ACC112 (cell line): ENCODE results near the gene RBL2.
"Not testable (repeated sequence)": the region's sequence is repeated elsewhere in the genome, so short reads cannot be mapped to it uniquely, and the experiment has no call there.

Experiments used
- H2AFZ ChIP-seq: fragments of 200-600 bp; sonication (generic); one replicate; pipeline ENCODE4 v1.6.0; 2017; ENCODE audit warnings: antibody characterized with exemption, low read length; ENCODE audit not compliant: unreplicated experiment
- H3K27ac ChIP-seq: fragments of 200-600 bp; sonication (generic); 2 replicates; pipeline ENCODE4 v1.5.1; 2014; ENCODE audit warnings: low read depth, mild to moderate bottlenecking, antibody characterized with exemption, low read length, moderate library complexity
- H3K27me3 ChIP-seq: fragments of 200-600 bp; sonication (generic); 2 replicates; pipeline ENCODE4 v1.6.1; 2014; ENCODE audit warnings: mild to moderate bottlenecking, antibody characterized with exemption, low read length, moderate library complexity, mixed read lengths; ENCODE audit not compliant: insufficient read depth
- H3K36me3 ChIP-seq: fragments of 200-600 bp; sonication (generic); 2 replicates; pipeline ENCODE4 v1.6.1; 2016; ENCODE audit warnings: mild to moderate bottlenecking, antibody characterized with exemption, low read length, moderate library complexity, mixed read lengths; ENCODE audit not compliant: insufficient read depth
- H3K4me1 ChIP-seq: fragments of 200-600 bp; sonication (generic); one replicate; pipeline ENCODE4 v1.6.1; 2016; ENCODE audit warnings: low read length, mixed read lengths; ENCODE audit not compliant: insufficient read depth, unreplicated experiment, control insufficient read depth
- H3K4me3 ChIP-seq: fragments of 200-600 bp; sonication (generic); 2 replicates; pipeline ENCODE4 v1.5.1; 2014; ENCODE audit warnings: mild to moderate bottlenecking, low read depth, low read length
- H3K79me2 ChIP-seq: fragments of 200-600 bp; sonication (generic); one replicate; pipeline ENCODE4 v1.6.0; 2016; ENCODE audit warnings: low read length; ENCODE audit not compliant: control insufficient read depth, unreplicated experiment, insufficient read depth

Gene RBL2

GRCh38 chr16:53423968-53424367 is 10.3 kb upstream of the RBL2 start:
- not testable (repeated sequence) for H3K36me3 ChIP-seq, H2AFZ ChIP-seq, H3K27me3 ChIP-seq, H3K27ac ChIP-seq, H3K79me2 ChIP-seq, H3K4me1 ChIP-seq, H3K4me3 ChIP-seq

DNA sequence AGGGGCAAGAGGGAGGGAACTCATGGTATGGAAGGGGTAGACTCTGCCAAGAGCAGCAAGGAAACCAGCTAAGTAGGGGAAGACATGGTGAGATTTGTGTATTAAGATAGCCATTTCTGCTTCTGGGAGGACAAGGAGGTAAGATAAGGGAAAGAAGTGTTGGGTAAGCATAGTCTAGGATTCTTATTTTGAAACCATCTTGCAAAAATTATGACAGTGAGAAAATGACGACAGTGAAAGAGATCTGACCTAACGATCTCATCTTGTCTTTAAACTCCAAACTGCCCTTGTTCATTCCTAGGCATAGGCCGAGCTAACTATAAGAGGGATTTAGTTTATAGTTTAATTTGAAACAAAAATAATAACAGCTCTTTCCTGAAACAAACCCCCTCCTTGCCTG is 5.6 kb upstream of the RBL2 start:
- H3K79me2 ChIP-seq, result no peaks in the 10 kb centered on the region
- H3K4me3 ChIP-seq, result no peak overlapping the region
- no peak overlapping the region for H2AFZ ChIP-seq

GRCh38 chr16:53429221-53429943 is 4.9 kb upstream of the RBL2 start:
- Histone ChIP-seq H3K79me2 (no peaks in the 10 kb centered on the region), H3K4me1 (no peaks in the 10 kb centered on the region), H3K36me3 (no peaks in the 10 kb centered on the region), H2AFZ (no peak overlapping the region), H3K27ac (no peak overlapping the region), H3K27me3 (peaks cover 8% of the 10 kb centered on the region; the same call in 1 of the 2 replicates), H3K4me3 (no peak overlapping the region)

More for the DNA sequence above, 5.6 kb upstream of the RBL2 start:
- no peaks in the 10 kb centered on the region for H3K36me3 ChIP-seq
- peaks cover 8% of the 10 kb centered on the region; the same call in 1 of the 2 replicates for H3K27me3 ChIP-seq
- no peak overlapping the region for H3K27ac ChIP-seq
- H3K4me1 ChIP-seq, result no peaks in the 10 kb centered on the region

GRCh38 chr16:53430363-53430762 is 3.9 kb upstream of the RBL2 start:
- Histone ChIP-seq H3K4me1 (no peaks in the 10 kb centered on the region), H3K79me2 (peaks cover 5% of the 10 kb centered on the region), H3K36me3 (no peaks in the 10 kb centered on the region), H3K4me3 (no peak overlapping the region), H3K27ac (no peak overlapping the region), H2AFZ (no peak overlapping the region), H3K27me3 (peaks cover 8% of the 10 kb centered on the region; the same call in 1 of the 2 replicates)

DNA sequence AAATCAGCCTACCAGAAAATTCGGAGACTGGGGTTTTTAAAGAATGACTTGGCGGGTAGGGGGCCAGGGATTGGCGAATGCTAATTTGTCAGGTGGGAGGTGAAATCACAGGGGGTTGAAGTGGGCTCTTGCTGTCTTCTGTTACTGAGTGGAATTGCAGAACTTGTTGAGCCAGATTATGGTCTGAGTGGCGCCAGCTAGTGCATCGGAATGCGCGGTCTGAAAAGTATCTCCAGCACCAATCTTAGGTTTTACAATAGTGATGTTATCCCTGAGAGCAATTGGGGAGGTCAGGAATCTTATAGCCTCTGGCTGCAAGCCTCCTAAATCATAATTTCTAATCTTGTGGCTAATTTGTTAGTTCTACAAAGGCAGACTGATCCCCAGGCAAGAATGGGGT is 762 bp upstream of the RBL2 start:
- peaks cover 11% of the 10 kb centered on the region for H3K4me1 ChIP-seq
- no peaks in the 10 kb centered on the region for H3K36me3 ChIP-seq
- H3K4me3 ChIP-seq, result peak overlapping the region; percentile 86
- H3K27me3 ChIP-seq, result peaks cover 5% of the 10 kb centered on the region; the same call in 1 of the 2 replicates
- H2AFZ ChIP-seq, result peak overlapping the region; percentile 100
- peaks cover 32% of the 10 kb centered on the region for H3K79me2 ChIP-seq
- H3K27ac ChIP-seq, result no peak overlapping the region

DNA sequence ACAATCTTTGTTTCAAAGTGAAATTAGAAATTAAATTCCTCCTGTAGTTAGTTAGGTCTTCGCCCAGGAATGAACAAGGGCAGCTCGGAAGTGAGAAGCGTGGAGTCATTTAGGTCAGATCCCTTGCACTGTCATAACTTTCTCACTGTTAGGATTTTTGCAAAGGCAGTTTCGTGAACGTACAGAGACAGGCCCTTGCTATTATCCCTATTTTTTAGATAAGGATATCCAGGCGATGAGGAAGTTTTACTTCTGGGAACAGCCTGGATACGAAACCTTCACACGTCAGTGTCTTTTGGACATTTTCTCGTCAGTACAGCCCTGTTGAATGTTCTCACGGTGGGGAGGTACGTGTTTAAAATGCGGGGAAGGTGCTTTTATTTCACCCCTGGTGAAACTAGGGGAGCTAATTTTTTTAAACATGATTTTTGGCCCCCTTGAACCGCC is 318 bp upstream of the RBL2 start:
- Histone ChIP-seq H3K4me3 (peak overlapping the region; percentile 86), H2AFZ (peak overlapping the region; percentile 100), H3K27ac (no peak overlapping the region), H3K4me1 (peaks cover 11% of the 10 kb centered on the region), H3K27me3 (peaks cover 4% of the 10 kb centered on the region; the same call in 1 of the 2 replicates), H3K79me2 (peaks cover 32% of the 10 kb centered on the region), H3K36me3 (no peaks in the 10 kb centered on the region)

DNA sequence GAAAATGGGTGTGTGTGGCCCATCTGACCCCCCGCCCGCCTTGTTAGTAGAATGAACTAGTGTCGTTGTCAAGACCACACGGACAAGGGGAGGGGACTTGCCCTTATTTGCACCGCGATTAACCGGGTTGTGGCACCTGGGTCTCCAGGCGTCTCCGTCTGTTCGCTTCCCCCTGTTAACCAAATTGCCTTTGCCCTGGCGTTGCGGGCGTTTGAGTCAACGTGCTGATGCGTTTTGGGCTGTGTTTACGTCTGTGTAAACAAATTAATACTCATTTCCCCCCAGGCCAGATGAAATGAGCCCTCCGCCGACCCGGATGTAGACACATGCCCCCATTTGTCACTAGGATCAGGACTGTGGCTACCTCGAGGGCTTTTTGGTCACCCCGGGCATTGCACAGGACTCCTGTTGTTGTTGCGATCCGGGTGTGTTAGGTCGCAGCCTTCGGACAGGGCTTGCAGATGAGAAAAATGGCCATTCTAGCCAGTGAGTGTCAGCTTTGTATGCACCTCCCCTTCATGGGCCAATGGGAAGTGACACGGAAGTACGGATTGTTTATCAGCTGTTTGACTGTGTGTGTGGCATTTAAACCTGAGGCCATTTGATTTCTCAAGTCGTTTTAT is 906 bp downstream of the RBL2 start:
- peak overlapping the region; percentile 47; the same call in 1 of the 2 replicates for H3K27ac ChIP-seq
- peaks cover 11% of the 10 kb centered on the region for H3K4me1 ChIP-seq
- peaks cover 32% of the 10 kb centered on the region for H3K79me2 ChIP-seq
- H3K4me3 ChIP-seq, result peak overlapping the region; percentile 86
- H3K27me3 ChIP-seq, result no peaks in the 10 kb centered on the region
- H3K36me3 ChIP-seq, result no peaks in the 10 kb centered on the region
- H2AFZ ChIP-seq, result peak overlapping the region; percentile 100

DNA sequence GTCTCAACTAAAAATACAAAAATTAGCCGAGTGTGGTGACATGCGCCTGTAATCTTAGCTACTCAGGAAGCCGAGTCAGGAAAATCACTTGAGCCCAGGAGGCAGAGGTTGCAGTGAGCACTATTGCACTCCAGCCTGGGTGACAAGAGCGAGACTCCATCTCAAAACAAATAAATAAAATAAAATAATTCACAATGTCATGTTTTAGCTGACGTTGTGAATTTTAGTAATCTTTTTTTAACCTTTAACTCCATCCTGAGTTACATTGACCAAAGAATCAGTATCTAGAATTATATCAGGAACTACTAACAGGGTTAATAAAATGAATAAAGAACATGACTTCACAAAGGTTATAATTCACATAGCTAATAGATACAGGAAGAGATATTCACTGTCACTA is 5.9 kb downstream of the RBL2 start:
- peaks cover 11% of the 10 kb centered on the region for H3K4me1 ChIP-seq
- H3K27me3 ChIP-seq, result no peaks in the 10 kb centered on the region
- H3K27ac ChIP-seq, result no peak overlapping the region
- H3K4me3 ChIP-seq, result no peak overlapping the region
- H2AFZ ChIP-seq, result no peak overlapping the region
- H3K79me2 ChIP-seq, result peaks cover 29% of the 10 kb centered on the region
- H3K36me3 ChIP-seq, result 0 out of 2 replicates have a peak, but pooled peaks cover 2% of the 10 kb centered on the region

DNA sequence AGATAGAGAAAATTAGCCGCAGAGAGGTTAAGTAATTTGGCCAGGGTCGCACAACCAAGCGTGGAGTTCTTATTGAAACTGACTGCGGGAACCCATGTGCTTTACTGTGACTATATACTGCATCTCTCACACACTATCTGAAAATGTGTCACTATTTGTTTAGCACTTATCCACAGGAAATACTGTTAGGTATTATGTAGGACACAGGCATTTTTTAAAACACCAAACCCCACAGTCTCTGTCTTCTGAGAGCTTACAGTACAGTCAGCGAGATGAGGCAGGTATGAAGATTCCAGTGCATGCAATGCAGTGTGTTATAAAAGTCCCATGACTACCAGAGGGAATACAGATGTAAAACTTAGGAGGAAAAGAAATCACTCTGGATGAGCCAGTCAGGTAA is 11.3 kb downstream of the RBL2 start:
- H3K27ac ChIP-seq, result no peak overlapping the region
- H2AFZ ChIP-seq, result no peak overlapping the region
- no peaks in the 10 kb centered on the region for H3K79me2 ChIP-seq
- 0 out of 2 replicates have a peak, but pooled peaks cover 2% of the 10 kb centered on the region for H3K36me3 ChIP-seq
- H3K27me3 ChIP-seq, result no peaks in the 10 kb centered on the region
- no peak overlapping the region for H3K4me3 ChIP-seq
- H3K4me1 ChIP-seq, result no peaks in the 10 kb centered on the region

GRCh38 chr16:53446090-53446489 is 11.8 kb downstream of the RBL2 start:
- Histone ChIP-seq H2AFZ (no peak overlapping the region), H3K36me3 (0 out of 2 replicates have a peak, but pooled peaks cover 2% of the 10 kb centered on the region), H3K4me3 (no peak overlapping the region), H3K27me3 (no peaks in the 10 kb centered on the region), H3K79me2 (no peaks in the 10 kb centered on the region), H3K27ac (no peak overlapping the region), H3K4me1 (no peaks in the 10 kb centered on the region)
